Testis (tissue), 2 donors: Measurements from ENCODE around the gene AZU1.
A peak's percentile ranks its signal among the peaks of the same experiment; 100 is the strongest.

Source experiments
- POLR2A ChIP-seq: fragments of 450-650 bp; IDR thresholded peaks from one replicate; pipeline ENCODE4 v1.6.1; 2017; ENCODE audit warnings: antibody characterized with exemption, mild to moderate bottlenecking, moderate library complexity
- TF ChIP-seq, protein P1 (sequence below), 3 experiments: fragments of 450-650 bp in 2 of 3; fragments of 200-600 bp in 1 of 3; sonication (generic) in 1 of 3; IDR thresholded peaks; one replicate each; pipeline ENCODE4 v1.5.1; 2016 to 2019; ENCODE audit warnings: antibody characterized with exemption in 3 of 3, mild to moderate bottlenecking in 2 of 3, moderate library complexity in 1 of 3

DNA sequence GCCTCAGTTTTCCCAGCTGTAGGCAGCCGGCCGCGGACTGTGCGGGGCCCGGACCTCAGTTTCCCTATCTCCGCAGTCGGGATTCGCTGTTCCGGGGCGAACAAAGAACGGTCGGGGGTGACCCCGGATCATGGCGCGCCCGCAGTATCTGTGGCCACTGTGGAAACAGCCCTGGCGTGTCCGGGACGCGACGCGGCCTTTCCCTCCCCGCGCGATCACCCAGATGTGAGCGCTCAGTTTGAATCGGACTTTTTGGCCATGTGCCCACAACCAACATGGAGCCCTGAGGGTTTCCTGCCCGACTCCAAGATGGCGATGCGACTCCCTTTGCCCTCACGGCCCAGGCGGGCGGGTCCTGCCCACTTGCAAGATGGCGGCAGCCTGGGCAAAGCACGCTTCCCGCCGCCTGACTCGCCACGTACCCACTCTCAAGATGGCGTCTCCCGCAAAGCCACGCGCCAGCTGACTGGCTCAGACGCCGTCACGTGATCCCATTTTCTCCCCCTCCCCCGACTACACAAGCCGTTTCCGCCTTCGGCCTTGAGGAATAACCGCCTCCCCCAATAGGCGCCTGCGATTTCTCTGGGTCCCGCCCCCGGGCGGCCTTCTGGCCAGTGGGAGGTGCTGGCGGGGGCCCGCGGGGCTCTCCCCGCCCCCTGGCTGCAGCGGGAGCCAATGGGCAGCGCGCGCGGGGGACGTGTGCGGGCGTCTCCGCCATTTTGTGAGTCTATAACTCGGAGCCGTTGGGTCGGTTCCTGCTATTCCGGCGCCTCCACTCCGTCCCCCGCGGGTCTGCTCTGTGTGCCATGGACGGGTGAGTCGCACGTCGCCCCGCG is 30.7 kb upstream of the AZU1 start, which contains the start of gene PTBP1:
- TF ChIP-seq POLR2A: no peak
- TF ChIP-seq, protein P1, sequence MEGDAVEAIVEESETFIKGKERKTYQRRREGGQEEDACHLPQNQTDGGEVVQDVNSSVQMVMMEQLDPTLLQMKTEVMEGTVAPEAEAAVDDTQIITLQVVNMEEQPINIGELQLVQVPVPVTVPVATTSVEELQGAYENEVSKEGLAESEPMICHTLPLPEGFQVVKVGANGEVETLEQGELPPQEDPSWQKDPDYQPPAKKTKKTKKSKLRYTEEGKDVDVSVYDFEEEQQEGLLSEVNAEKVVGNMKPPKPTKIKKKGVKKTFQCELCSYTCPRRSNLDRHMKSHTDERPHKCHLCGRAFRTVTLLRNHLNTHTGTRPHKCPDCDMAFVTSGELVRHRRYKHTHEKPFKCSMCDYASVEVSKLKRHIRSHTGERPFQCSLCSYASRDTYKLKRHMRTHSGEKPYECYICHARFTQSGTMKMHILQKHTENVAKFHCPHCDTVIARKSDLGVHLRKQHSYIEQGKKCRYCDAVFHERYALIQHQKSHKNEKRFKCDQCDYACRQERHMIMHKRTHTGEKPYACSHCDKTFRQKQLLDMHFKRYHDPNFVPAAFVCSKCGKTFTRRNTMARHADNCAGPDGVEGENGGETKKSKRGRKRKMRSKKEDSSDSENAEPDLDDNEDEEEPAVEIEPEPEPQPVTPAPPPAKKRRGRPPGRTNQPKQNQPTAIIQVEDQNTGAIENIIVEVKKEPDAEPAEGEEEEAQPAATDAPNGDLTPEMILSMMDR (IDR thresholded peaks at IDR 0.05): peak in 1 of 3 experiments; percentile 41
